Measurements from ENCODE around the gene ERC1. TPM values are rescaled to one million over a fixed set of nuclear protein-coding genes. Genes with fewer than 3 reads are reported as not detected.

The ERC1 gene
- total and polyA plus RNA-seq, 2 experiments from 2014 or later, result 18.4 to 29.7 TPM

DNA sequence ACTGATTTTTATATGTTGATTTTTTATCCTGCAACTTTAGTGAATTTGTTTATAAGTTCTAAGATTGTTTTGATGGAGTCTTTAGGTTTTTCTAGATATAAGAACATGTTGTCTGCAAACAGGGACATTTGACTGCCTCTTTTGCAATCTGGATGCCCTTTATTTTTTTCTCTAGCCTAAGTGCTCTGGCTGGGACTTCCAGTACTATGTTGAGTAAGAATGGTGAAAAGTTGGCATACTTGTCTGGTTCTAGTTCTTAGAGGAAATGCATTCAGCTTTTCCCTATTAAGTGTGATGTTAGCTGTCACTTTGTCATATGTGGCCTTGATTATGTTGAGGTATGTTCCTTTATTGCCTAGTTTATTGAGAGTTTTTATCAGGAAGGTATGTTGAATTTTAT is 68.1 kb downstream of the ERC1 start:
- no peaks in the 10 kb centered on the region for H3K36me3 ChIP-seq (replicated peaks; ENCODE audit: insufficient read depth, low read depth)
- no peak overlapping the region for H3K27ac ChIP-seq
- H3K9me3 ChIP-seq (ENCODE audit: low read depth), result peaks cover 14% of the 10 kb centered on the region
- H3K4me2 ChIP-seq, result no peak overlapping the region
- no peak overlapping the region for H2AFZ ChIP-seq
- TF ChIP-seq EZH2phosphoT487 (IDR thresholded peaks at IDR 0.05; ENCODE audit: low read depth, severe bottlenecking, unreplicated experiment) (no peak), EZH2 (IDR thresholded peaks at IDR 0.05; ENCODE audit: borderline replicate concordance) (no peak)
- TF ChIP-seq, protein P1, sequence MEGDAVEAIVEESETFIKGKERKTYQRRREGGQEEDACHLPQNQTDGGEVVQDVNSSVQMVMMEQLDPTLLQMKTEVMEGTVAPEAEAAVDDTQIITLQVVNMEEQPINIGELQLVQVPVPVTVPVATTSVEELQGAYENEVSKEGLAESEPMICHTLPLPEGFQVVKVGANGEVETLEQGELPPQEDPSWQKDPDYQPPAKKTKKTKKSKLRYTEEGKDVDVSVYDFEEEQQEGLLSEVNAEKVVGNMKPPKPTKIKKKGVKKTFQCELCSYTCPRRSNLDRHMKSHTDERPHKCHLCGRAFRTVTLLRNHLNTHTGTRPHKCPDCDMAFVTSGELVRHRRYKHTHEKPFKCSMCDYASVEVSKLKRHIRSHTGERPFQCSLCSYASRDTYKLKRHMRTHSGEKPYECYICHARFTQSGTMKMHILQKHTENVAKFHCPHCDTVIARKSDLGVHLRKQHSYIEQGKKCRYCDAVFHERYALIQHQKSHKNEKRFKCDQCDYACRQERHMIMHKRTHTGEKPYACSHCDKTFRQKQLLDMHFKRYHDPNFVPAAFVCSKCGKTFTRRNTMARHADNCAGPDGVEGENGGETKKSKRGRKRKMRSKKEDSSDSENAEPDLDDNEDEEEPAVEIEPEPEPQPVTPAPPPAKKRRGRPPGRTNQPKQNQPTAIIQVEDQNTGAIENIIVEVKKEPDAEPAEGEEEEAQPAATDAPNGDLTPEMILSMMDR (IDR thresholded peaks at IDR 0.05; ENCODE audit: poor library complexity), result no peak
- H3K9me2 ChIP-seq (replicated peaks; ENCODE audit: insufficient read depth), result no peaks in the 10 kb centered on the region
- H3K4me3 ChIP-seq, result no peak overlapping the region
- no peak for DNase-seq (ENCODE audit: low spot score)
- no peaks in the 10 kb centered on the region for H4K20me1 ChIP-seq (ENCODE audit: insufficient read depth, poor library complexity, severe bottlenecking)
- peaks cover 2% of the 10 kb centered on the region for H3K4me1 ChIP-seq (ENCODE audit: insufficient read depth)
- H3K79me2 ChIP-seq, result peaks cover 60% of the 10 kb centered on the region
- no peaks in the 10 kb centered on the region for H3K27me3 ChIP-seq

DNA sequence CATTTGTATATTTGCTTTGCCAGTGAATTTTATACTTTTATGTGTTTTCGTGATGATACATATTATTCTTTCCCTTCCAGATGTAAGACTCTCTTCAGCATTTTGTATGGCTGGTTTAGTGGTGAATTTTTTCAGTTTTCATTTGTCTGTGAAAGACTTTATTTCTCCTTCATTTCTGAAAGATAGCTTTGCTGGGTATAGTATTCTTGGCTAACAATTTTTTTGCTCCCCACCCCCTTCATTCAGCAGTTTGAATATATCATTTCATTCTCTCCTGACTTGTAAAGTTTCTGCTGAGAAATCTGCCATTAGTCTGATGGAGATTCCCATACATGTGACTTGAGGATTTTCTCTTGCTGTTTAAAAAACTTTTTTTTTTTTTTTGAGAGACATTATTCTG is 72.8 kb downstream of the ERC1 start:
- WGBS (ENCODE audit: low lambda C conversion rate, missing lambda C conversion rate), result 96% methylated on average over 1 of the region's 1 CpG
- Histone ChIP-seq H3K27ac (no peak overlapping the region), H3K4me3 (no peak overlapping the region), H3K4me2 (no peak overlapping the region), H3K9me3 (ENCODE audit: low read depth) (peaks cover 14% of the 10 kb centered on the region), H3K4me1 (ENCODE audit: insufficient read depth) (no peaks in the 10 kb centered on the region), H4K20me1 (ENCODE audit: insufficient read depth, poor library complexity, severe bottlenecking) (no peaks in the 10 kb centered on the region), H3K36me3 (replicated peaks; ENCODE audit: insufficient read depth, low read depth) (no peaks in the 10 kb centered on the region), H3K9me2 (replicated peaks; ENCODE audit: insufficient read depth) (no peaks in the 10 kb centered on the region), H3K27me3 (no peaks in the 10 kb centered on the region), H2AFZ (no peak overlapping the region), H3K79me2 (peaks cover 63% of the 10 kb centered on the region)
- TF ChIP-seq, protein P1 (IDR thresholded peaks at IDR 0.05; ENCODE audit: poor library complexity), result no peak
- TF ChIP-seq EZH2 (IDR thresholded peaks at IDR 0.05; ENCODE audit: borderline replicate concordance) (no peak), EZH2phosphoT487 (IDR thresholded peaks at IDR 0.05; ENCODE audit: low read depth, severe bottlenecking, unreplicated experiment) (no peak)
- no peak for DNase-seq (ENCODE audit: low spot score)

DNA sequence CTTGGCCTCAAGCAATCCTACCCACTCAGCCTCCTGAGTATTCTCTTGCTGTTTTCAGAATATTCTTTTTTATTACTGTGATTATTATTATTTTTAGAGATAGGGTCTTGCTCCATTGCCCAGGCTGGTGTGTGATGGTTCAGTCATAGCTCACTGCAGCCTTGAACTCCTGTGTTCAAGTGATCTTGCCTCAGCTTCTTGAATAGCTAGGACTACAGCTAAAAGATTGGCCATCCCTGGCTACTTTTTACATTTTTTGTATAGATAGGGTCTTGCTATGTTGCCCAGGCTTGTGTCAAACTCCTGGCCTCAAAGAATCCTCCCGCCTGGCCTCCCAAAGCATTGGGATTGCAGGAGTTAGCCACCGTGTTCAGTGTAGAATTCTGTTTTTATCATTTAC is 73.3 kb downstream of the ERC1 start:
- Histone ChIP-seq H3K27ac (no peak overlapping the region), H2AFZ (no peak overlapping the region), H3K36me3 (replicated peaks; ENCODE audit: insufficient read depth, low read depth) (no peaks in the 10 kb centered on the region), H3K4me3 (no peak overlapping the region), H3K4me2 (no peak overlapping the region), H3K9me2 (replicated peaks; ENCODE audit: insufficient read depth) (no peaks in the 10 kb centered on the region), H3K27me3 (no peaks in the 10 kb centered on the region), H4K20me1 (ENCODE audit: insufficient read depth, poor library complexity, severe bottlenecking) (no peaks in the 10 kb centered on the region), H3K79me2 (peaks cover 61% of the 10 kb centered on the region), H3K4me1 (ENCODE audit: insufficient read depth) (no peaks in the 10 kb centered on the region), H3K9me3 (ENCODE audit: low read depth) (peaks cover 14% of the 10 kb centered on the region)
- 98% methylated on average over 2 of the region's 2 CpGs for WGBS (ENCODE audit: low lambda C conversion rate, missing lambda C conversion rate)
- no peak for DNase-seq (ENCODE audit: low spot score)
- TF ChIP-seq, protein P1 (IDR thresholded peaks at IDR 0.05; ENCODE audit: poor library complexity), result no peak
- TF ChIP-seq EZH2 (IDR thresholded peaks at IDR 0.05; ENCODE audit: borderline replicate concordance) (no peak), EZH2phosphoT487 (IDR thresholded peaks at IDR 0.05; ENCODE audit: low read depth, severe bottlenecking, unreplicated experiment) (no peak)

DNA sequence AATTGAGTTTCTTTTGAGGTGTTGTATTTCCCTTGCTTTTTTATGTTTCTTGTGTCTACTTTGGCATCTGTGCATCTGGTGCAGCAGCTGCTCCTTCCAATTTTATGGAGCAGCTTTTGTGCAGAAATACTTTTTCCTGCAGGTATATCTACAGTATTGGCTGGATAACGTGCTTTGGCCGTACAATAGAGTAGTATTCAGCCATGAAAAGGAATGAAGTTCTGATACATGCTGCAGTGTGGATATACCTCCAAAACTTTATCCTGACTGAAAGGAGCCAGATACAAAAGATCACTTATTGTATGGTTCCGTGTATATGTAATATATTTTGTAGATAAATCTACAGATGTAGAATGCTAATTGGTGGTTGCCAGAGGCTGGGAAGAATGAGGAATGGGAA is 74.6 kb downstream of the ERC1 start:
- DNase-seq (ENCODE audit: low spot score), result no peak
- H2AFZ ChIP-seq, result no peak overlapping the region
- peaks cover 14% of the 10 kb centered on the region for H3K9me3 ChIP-seq (ENCODE audit: low read depth)
- H3K27me3 ChIP-seq, result no peaks in the 10 kb centered on the region
- no peak overlapping the region for H3K27ac ChIP-seq
- H3K4me1 ChIP-seq (ENCODE audit: insufficient read depth), result no peaks in the 10 kb centered on the region
- H3K36me3 ChIP-seq (replicated peaks; ENCODE audit: insufficient read depth, low read depth), result no peaks in the 10 kb centered on the region
- peaks cover 62% of the 10 kb centered on the region for H3K79me2 ChIP-seq
- WGBS (ENCODE audit: low lambda C conversion rate, missing lambda C conversion rate), result 98% methylated on average over 3 of the region's 3 CpGs
- TF ChIP-seq EZH2 (IDR thresholded peaks at IDR 0.05; ENCODE audit: borderline replicate concordance) (no peak), EZH2phosphoT487 (IDR thresholded peaks at IDR 0.05; ENCODE audit: low read depth, severe bottlenecking, unreplicated experiment) (no peak)
- TF ChIP-seq, protein P1 (IDR thresholded peaks at IDR 0.05; ENCODE audit: poor library complexity), result no peak
- H3K9me2 ChIP-seq (replicated peaks; ENCODE audit: insufficient read depth), result no peaks in the 10 kb centered on the region
- H3K4me2 ChIP-seq, result no peak overlapping the region
- H4K20me1 ChIP-seq (ENCODE audit: insufficient read depth, poor library complexity, severe bottlenecking), result no peaks in the 10 kb centered on the region
- H3K4me3 ChIP-seq, result no peak overlapping the region

All from hepatocyte (in vitro differentiated cells).